Ishikawa (cell line): ENCODE results near the gene CSNK1E.

Source experiments
- CEBPB ChIP-seq: IDR thresholded peaks from 2 replicates; pipeline ENCODE4 v1.6.1; 2012
- CREB1 ChIP-seq: IDR thresholded peaks from 2 replicates; pipeline ENCODE4 v1.6.1; 2012; ENCODE audit warnings: low read depth
- EGR1 ChIP-seq: IDR thresholded peaks from 2 replicates; pipeline ENCODE4 v1.6.1; 2012
- EP300 ChIP-seq: IDR thresholded peaks from 2 replicates; pipeline ENCODE4 v1.6.1; 2012; ENCODE audit warnings: borderline replicate concordance
- FOXM1 ChIP-seq: IDR thresholded peaks from 2 replicates; pipeline ENCODE4 v1.6.1; 2012; ENCODE audit warnings: low read depth, borderline replicate concordance
- MAX ChIP-seq: IDR thresholded peaks from 2 replicates; pipeline ENCODE4 v1.6.1; 2012
- NFIC ChIP-seq: IDR thresholded peaks from 2 replicates; pipeline ENCODE4 v1.6.1; 2012
- RAD21 ChIP-seq: IDR thresholded peaks from 2 replicates; pipeline ENCODE4 v1.6.1; 2012; ENCODE audit warnings: low read depth
- TAF1 ChIP-seq: IDR thresholded peaks from 2 replicates; pipeline ENCODE4 v1.6.1; 2012; ENCODE audit warnings: low read depth, mild to moderate bottlenecking
- TCF12 ChIP-seq: IDR thresholded peaks from 2 replicates; pipeline ENCODE4 v1.6.1; 2012; ENCODE audit warnings: low read depth
- TEAD4 ChIP-seq: IDR thresholded peaks from 2 replicates; pipeline ENCODE4 v1.6.1; 2012
- YY1 ChIP-seq: IDR thresholded peaks from 2 replicates; pipeline ENCODE4 v1.6.1; 2012; ENCODE audit warnings: low read depth
- ZBTB7A ChIP-seq: IDR thresholded peaks from 2 replicates; pipeline ENCODE4 v1.6.1; 2012; ENCODE audit warnings: low read depth
- TF ChIP-seq, protein P1 (sequence below): IDR thresholded peaks from 2 replicates; pipeline ENCODE4 v1.6.1; 2012
- TF ChIP-seq, protein P2 (sequence below): IDR thresholded peaks from 2 replicates; pipeline ENCODE4 v1.6.1; 2012; ENCODE audit warnings: low read depth, mild to moderate bottlenecking

CSNK1E gene

GRCh38 chr22:38352436-38352835 is 35.2 kb upstream of the CSNK1E start:
- TF ChIP-seq EP300 (no peak), MAX (no peak), YY1 (no peak), NFIC (no peak), RAD21 (no peak), FOXM1 (no peak), TAF1 (no peak), CEBPB (no peak), ZBTB7A (no peak), TEAD4 (no peak), CREB1 (no peak), TCF12 (no peak), EGR1 (no peak)
- TF ChIP-seq, protein P1, sequence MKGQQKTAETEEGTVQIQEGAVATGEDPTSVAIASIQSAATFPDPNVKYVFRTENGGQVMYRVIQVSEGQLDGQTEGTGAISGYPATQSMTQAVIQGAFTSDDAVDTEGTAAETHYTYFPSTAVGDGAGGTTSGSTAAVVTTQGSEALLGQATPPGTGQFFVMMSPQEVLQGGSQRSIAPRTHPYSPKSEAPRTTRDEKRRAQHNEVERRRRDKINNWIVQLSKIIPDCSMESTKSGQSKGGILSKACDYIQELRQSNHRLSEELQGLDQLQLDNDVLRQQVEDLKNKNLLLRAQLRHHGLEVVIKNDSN, result no peak
- TF ChIP-seq, protein P2, sequence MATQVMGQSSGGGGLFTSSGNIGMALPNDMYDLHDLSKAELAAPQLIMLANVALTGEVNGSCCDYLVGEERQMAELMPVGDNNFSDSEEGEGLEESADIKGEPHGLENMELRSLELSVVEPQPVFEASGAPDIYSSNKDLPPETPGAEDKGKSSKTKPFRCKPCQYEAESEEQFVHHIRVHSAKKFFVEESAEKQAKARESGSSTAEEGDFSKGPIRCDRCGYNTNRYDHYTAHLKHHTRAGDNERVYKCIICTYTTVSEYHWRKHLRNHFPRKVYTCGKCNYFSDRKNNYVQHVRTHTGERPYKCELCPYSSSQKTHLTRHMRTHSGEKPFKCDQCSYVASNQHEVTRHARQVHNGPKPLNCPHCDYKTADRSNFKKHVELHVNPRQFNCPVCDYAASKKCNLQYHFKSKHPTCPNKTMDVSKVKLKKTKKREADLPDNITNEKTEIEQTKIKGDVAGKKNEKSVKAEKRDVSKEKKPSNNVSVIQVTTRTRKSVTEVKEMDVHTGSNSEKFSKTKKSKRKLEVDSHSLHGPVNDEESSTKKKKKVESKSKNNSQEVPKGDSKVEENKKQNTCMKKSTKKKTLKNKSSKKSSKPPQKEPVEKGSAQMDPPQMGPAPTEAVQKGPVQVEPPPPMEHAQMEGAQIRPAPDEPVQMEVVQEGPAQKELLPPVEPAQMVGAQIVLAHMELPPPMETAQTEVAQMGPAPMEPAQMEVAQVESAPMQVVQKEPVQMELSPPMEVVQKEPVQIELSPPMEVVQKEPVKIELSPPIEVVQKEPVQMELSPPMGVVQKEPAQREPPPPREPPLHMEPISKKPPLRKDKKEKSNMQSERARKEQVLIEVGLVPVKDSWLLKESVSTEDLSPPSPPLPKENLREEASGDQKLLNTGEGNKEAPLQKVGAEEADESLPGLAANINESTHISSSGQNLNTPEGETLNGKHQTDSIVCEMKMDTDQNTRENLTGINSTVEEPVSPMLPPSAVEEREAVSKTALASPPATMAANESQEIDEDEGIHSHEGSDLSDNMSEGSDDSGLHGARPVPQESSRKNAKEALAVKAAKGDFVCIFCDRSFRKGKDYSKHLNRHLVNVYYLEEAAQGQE, result no peak

- TF ChIP-seq EGR1 (no peak), CREB1 (no peak), TEAD4 (no peak), CEBPB (no peak), NFIC (no peak), FOXM1 (no peak)
Observed at GRCh38 chr22:38350444-38351359, 33.5 kb upstream of the CSNK1E start.

DNA sequence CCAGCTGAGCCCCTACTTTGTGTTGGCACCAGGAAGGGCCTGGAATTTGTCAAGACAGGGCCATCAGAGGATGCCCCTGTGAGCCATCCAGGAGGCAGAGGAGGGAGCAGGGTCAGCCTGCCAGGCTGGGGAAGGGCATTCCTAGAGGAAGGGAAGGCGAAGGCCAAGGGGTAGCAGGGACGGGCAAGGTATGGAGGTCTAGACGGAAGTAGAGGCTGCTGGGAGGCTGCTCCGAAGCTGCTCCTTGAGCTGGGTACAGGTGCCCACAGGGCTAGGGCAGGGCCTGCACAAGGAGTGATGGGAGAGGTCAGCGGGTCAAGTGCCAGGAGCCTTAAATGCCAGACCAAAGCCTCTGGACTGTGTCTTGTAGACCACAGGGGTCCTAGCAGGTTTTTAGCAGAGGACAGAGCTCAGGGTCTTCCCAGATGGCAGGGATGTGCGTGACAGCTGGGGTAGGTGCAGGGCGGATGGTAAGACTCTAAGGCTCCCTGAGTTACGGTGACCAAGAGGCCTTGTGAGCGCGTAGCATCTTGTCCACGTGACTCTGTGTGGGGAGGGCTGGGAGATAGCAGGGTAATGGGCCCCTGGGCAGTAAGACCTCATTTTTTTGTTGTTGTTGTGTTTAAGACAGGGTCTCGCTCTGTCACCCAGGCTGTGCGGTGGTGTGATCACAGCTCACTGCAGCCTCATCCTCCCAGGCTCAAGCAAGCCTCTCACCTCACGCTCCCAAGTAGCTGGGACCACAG is 31.7 kb upstream of the CSNK1E start:
- TF ChIP-seq FOXM1, result no peak
- TF ChIP-seq EGR1, result no peak
- TF ChIP-seq MAX, result no peak
- TF ChIP-seq CEBPB, result no peak
- no peak for TF ChIP-seq NFIC
- TF ChIP-seq CREB1, result no peak
- TF ChIP-seq TCF12, result no peak
- TF ChIP-seq TAF1, result no peak
- TF ChIP-seq, protein P2, result no peak
- TF ChIP-seq, protein P1, result no peak
- no peak for TF ChIP-seq RAD21
- no peak for TF ChIP-seq YY1
- no peak for TF ChIP-seq TEAD4
- no peak for TF ChIP-seq ZBTB7A
- TF ChIP-seq EP300, result no peak

- TF ChIP-seq CREB1 (no peak), YY1 (no peak), NFIC (no peak), EP300 (no peak), FOXM1 (no peak), CEBPB (no peak), TAF1 (no peak), MAX (no peak), TCF12 (no peak), ZBTB7A (no peak), TEAD4 (no peak), EGR1 (no peak), RAD21 (no peak)
- TF ChIP-seq, protein P1, result no peak
- TF ChIP-seq, protein P2, result no peak
Observed at GRCh38 chr22:38347944-38348750, 30.9 kb upstream of the CSNK1E start.
